Neural progenitor cell (in vitro differentiated cells): ENCODE data around the gene BCL7B. TPM values are rescaled to one million over a fixed set of nuclear protein-coding genes. Genes with fewer than 3 reads are reported as not detected.

ENCODE experiments used
- DNase-seq: peaks from one replicate; pipeline ENCODE4 v3.0.0-alpha.2; 2016; ENCODE audit warnings: low spot score
- H2AFZ ChIP-seq: fragments of 200-600 bp; sonication (generic); replicated peaks from 2 replicates; pipeline ENCODE4 v1.6.1; 2016; ENCODE audit warnings: antibody characterized with exemption
- H3F3A ChIP-seq: fragments of 200-600 bp; sonication (generic); 2 replicates; pipeline ENCODE4 v1.6.1; 2016; ENCODE audit warnings: antibody characterized with exemption, low read depth
- H3K27ac ChIP-seq: fragments of 200-600 bp; sonication (generic); 2 replicates; pipeline ENCODE4 v1.5.1; 2016; ENCODE audit warnings: mild to moderate bottlenecking
- H3K27me3 ChIP-seq: fragments of 200-600 bp; sonication (generic); 2 replicates; pipeline ENCODE4 v1.6.1; 2016; ENCODE audit warnings: mild to moderate bottlenecking, moderate library complexity
- H3K36me3 ChIP-seq: fragments of 200-600 bp; sonication (generic); 2 replicates; pipeline ENCODE4 v1.5.1; 2016
- H3K4me1 ChIP-seq: fragments of 200-600 bp; sonication (generic); 2 replicates; pipeline ENCODE4 v1.6.1; 2016; ENCODE audit warnings: mixed run types
- H3K4me2 ChIP-seq: fragments of 200-600 bp; sonication (generic); 2 replicates; pipeline ENCODE4 v1.6.1; 2016
- H3K4me3 ChIP-seq: fragments of 200-600 bp; sonication (generic); 2 replicates; pipeline ENCODE4 v1.5.1; 2016
- H3K79me2 ChIP-seq: fragments of 200-600 bp; sonication (generic); 2 replicates; pipeline ENCODE4 v1.6.1; 2016; ENCODE audit warnings: low read depth
- H3K9ac ChIP-seq: fragments of 200-600 bp; sonication (generic); 2 replicates; pipeline ENCODE4 v1.6.1; 2016
- H3K9me3 ChIP-seq: fragments of 200-600 bp; sonication (generic); 2 replicates; pipeline ENCODE4 v1.5.1; 2016; ENCODE audit warnings: low read depth
- H4K20me1 ChIP-seq: fragments of 200-600 bp; sonication (generic); 2 replicates; pipeline ENCODE4 v1.6.1; 2016; ENCODE audit warnings: low read depth
- H3K27ac Mint-ChIP-seq: 3 replicates; pipeline ENCODE4 v1.8.0; 2021; ENCODE audit warnings: mixed read lengths
- H3K27me3 Mint-ChIP-seq: 2 replicates; pipeline ENCODE4 v1.8.0; 2022; ENCODE audit warnings: low read depth, mild to moderate bottlenecking, inconsistent platforms, moderate library complexity, mixed read lengths; ENCODE audit not compliant: insufficient read depth
- H3K36me3 Mint-ChIP-seq: 3 replicates; pipeline ENCODE4 v1.8.0; 2021; ENCODE audit warnings: mixed read lengths
- H3K4me1 Mint-ChIP-seq: 3 replicates; pipeline ENCODE4 v1.8.0; 2021; ENCODE audit warnings: mixed read lengths
- H3K4me3 Mint-ChIP-seq: 3 replicates; pipeline ENCODE4 v1.8.0; 2021; ENCODE audit warnings: mild to moderate bottlenecking, moderate library complexity, mixed read lengths
- H3K9me3 Mint-ChIP-seq: 3 replicates; pipeline ENCODE4 v1.8.0; 2020; ENCODE audit warnings: mixed read lengths
- EZH2 ChIP-seq: fragments of 200-600 bp; sonication (generic); IDR thresholded peaks from 2 replicates; pipeline ENCODE4 v1.6.1; 2017; ENCODE audit warnings: antibody characterized with exemption, mild to moderate bottlenecking, moderate library complexity
- EZH2phosphoT487 ChIP-seq: fragments of 200-600 bp; sonication (generic); IDR thresholded peaks from 2 replicates; pipeline ENCODE4 v1.6.1; 2017; ENCODE audit warnings: antibody characterized with exemption
- total RNA-seq: library from RNA; depleted of rRNA; stranded (reverse); fragments of >200 nt; gene quantifications from 2 replicates; pipeline ENCODE4 v1.2.3, GENCODE V29; 2015; ENCODE audit warnings: low replicate concordance
- TF ChIP-seq, protein P1 (sequence below): fragments of 200-600 bp; sonication (generic); IDR thresholded peaks from 2 replicates; pipeline ENCODE4 v1.5.1; 2017; ENCODE audit warnings: antibody characterized with exemption, mild to moderate bottlenecking

Gene BCL7B
- total RNA-seq, 1 donor from 2014 or later = 10.4 TPM

GRCh38 chr7:73573276-73573675 lies 15.8 kb upstream of the BCL7B start:
- no peaks in the 10 kb centered on the region for H3K36me3 ChIP-seq
- peaks cover 23% of the 10 kb centered on the region for H4K20me1 ChIP-seq
- H2AFZ ChIP-seq = no peak overlapping the region
- no peaks in the 10 kb centered on the region for H3K27me3 ChIP-seq
- H3K9me3 ChIP-seq = no peaks in the 10 kb centered on the region
- no peak overlapping the region for H3K9ac ChIP-seq
- Mint-ChIP-seq H3K27ac (no peak overlapping the region), H3K9me3 (no peaks in the 10 kb centered on the region), H3K4me1 (peaks cover 18% of the 10 kb centered on the region), H3K36me3 (peaks cover 26% of the 10 kb centered on the region), H3K27me3 (peaks cover 2% of the 10 kb centered on the region), H3K4me3 (no peak overlapping the region)
- H3K27ac ChIP-seq = no peak overlapping the region
- H3F3A ChIP-seq = peaks cover 12% of the 10 kb centered on the region
- no peak overlapping the region for H3K4me2 ChIP-seq
- TF ChIP-seq EZH2 (no peak), EZH2phosphoT487 (no peak)
- TF ChIP-seq, protein P1, sequence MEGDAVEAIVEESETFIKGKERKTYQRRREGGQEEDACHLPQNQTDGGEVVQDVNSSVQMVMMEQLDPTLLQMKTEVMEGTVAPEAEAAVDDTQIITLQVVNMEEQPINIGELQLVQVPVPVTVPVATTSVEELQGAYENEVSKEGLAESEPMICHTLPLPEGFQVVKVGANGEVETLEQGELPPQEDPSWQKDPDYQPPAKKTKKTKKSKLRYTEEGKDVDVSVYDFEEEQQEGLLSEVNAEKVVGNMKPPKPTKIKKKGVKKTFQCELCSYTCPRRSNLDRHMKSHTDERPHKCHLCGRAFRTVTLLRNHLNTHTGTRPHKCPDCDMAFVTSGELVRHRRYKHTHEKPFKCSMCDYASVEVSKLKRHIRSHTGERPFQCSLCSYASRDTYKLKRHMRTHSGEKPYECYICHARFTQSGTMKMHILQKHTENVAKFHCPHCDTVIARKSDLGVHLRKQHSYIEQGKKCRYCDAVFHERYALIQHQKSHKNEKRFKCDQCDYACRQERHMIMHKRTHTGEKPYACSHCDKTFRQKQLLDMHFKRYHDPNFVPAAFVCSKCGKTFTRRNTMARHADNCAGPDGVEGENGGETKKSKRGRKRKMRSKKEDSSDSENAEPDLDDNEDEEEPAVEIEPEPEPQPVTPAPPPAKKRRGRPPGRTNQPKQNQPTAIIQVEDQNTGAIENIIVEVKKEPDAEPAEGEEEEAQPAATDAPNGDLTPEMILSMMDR = no peak
- peaks cover 11% of the 10 kb centered on the region for H3K4me1 ChIP-seq
- DNase-seq = no peak
- H3K4me3 ChIP-seq = no peak overlapping the region
- peaks cover 29% of the 10 kb centered on the region for H3K79me2 ChIP-seq

DNA sequence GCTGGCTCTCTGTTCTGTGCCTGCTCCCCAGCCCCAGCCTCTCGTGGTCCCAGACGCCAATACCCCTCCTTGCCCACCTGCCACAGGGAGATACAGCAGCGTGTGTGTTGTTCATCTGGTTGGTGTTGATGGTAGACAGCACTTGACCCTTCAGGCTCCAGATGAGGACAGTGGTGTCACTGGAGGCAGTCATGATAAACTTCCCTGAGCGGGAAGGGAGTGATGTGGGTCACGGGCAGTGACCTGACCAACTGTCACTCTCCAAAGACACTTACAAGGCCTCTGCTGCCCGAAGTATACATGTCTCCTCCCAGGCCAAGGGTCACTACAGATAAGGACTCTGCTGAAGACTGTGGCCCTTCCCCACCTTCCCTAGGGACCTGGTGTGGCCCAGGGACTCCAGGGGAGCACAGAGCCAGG lies 15.3 kb upstream of the BCL7B start:
- peaks cover 11% of the 10 kb centered on the region for H3K4me1 ChIP-seq
- H3K9ac ChIP-seq = no peak overlapping the region
- Mint-ChIP-seq H3K36me3 (peaks cover 24% of the 10 kb centered on the region), H3K4me1 (peaks cover 17% of the 10 kb centered on the region), H3K27me3 (peaks cover 4% of the 10 kb centered on the region), H3K4me3 (peak overlapping the region; percentile 55), H3K27ac (no peak overlapping the region), H3K9me3 (no peaks in the 10 kb centered on the region)
- no peaks in the 10 kb centered on the region for H3K36me3 ChIP-seq
- TF ChIP-seq, protein P1 = no peak
- no peak for TF ChIP-seq EZH2
- no peak for TF ChIP-seq EZH2phosphoT487
- DNase-seq = no peak
- no peak overlapping the region for H3K4me2 ChIP-seq
- H3K27me3 ChIP-seq = no peaks in the 10 kb centered on the region
- no peak overlapping the region for H2AFZ ChIP-seq
- H3K27ac ChIP-seq = no peak overlapping the region
- peaks cover 25% of the 10 kb centered on the region for H3K79me2 ChIP-seq
- H3K4me3 ChIP-seq = no peak overlapping the region
- H3F3A ChIP-seq = peaks cover 17% of the 10 kb centered on the region
- peaks cover 23% of the 10 kb centered on the region for H4K20me1 ChIP-seq
- H3K9me3 ChIP-seq = no peaks in the 10 kb centered on the region

- H3K4me1 Mint-ChIP-seq = peaks cover 3% of the 10 kb centered on the region
- Histone ChIP-seq H3K4me1 (no peaks in the 10 kb centered on the region), H3F3A (peaks cover 20% of the 10 kb centered on the region), H3K27me3 (peaks cover 2% of the 10 kb centered on the region), H2AFZ (no peak overlapping the region), H3K9ac (no peak overlapping the region), H3K4me3 (no peak overlapping the region), H3K4me2 (no peak overlapping the region), H3K9me3 (no peaks in the 10 kb centered on the region), H4K20me1 (peaks cover 9% of the 10 kb centered on the region), H3K36me3 (no peaks in the 10 kb centered on the region), H3K79me2 (peaks cover 7% of the 10 kb centered on the region), H3K27ac (no peak overlapping the region)
- peaks cover 4% of the 10 kb centered on the region for H3K27me3 Mint-ChIP-seq
- H3K9me3 Mint-ChIP-seq = no peaks in the 10 kb centered on the region
- no peak overlapping the region for H3K4me3 Mint-ChIP-seq
- TF ChIP-seq, protein P1 = no peak
- no peak for TF ChIP-seq EZH2phosphoT487
- no peak for TF ChIP-seq EZH2
- no peak for DNase-seq
- H3K36me3 Mint-ChIP-seq = peaks cover 20% of the 10 kb centered on the region
- H3K27ac Mint-ChIP-seq = no peak overlapping the region
Measured at GRCh38 chr7:73570977-73571376, 13.5 kb upstream of the BCL7B start.
